Uterus (tissue), 2 donors: ENCODE data around the gene UNC13B.

Experiments
- CTCF ChIP-seq, 4 experiments: fragments of 200-600 bp in 2 of 4; fragments of 450-650 bp in 2 of 4; sonication (generic) in 2 of 4; IDR thresholded peaks; one replicate each; pipeline ENCODE4 v1.5.1; 2016 to 2019; ENCODE audit warnings: antibody characterized with exemption in 4 of 4, mild to moderate bottlenecking in 2 of 4, moderate library complexity in 1 of 4
- POLR2A ChIP-seq, 2 donors: fragments of 450-650 bp; IDR thresholded peaks; one replicate each; pipeline ENCODE4 v1.6.1; 2016; ENCODE audit warnings: antibody characterized with exemption in 2 of 2, mild to moderate bottlenecking in 1 of 2, moderate library complexity in 1 of 2

- TF ChIP-seq POLR2A (IDR thresholded peaks at IDR 0.05) (no peak), CTCF (IDR thresholded peaks at IDR 0.05) (no peak)
Observed at GRCh38 chr9:35322075-35322885, 160.5 kb downstream of the UNC13B start.
